Measurements from ENCODE around the gene MYBPC2. TPM values are rescaled to one million over a fixed set of nuclear protein-coding genes. Genes with fewer than 3 reads are reported as not detected.

MYBPC2 gene
- total RNA-seq, 1 experiment from 2014 or later = not detected

DNA sequence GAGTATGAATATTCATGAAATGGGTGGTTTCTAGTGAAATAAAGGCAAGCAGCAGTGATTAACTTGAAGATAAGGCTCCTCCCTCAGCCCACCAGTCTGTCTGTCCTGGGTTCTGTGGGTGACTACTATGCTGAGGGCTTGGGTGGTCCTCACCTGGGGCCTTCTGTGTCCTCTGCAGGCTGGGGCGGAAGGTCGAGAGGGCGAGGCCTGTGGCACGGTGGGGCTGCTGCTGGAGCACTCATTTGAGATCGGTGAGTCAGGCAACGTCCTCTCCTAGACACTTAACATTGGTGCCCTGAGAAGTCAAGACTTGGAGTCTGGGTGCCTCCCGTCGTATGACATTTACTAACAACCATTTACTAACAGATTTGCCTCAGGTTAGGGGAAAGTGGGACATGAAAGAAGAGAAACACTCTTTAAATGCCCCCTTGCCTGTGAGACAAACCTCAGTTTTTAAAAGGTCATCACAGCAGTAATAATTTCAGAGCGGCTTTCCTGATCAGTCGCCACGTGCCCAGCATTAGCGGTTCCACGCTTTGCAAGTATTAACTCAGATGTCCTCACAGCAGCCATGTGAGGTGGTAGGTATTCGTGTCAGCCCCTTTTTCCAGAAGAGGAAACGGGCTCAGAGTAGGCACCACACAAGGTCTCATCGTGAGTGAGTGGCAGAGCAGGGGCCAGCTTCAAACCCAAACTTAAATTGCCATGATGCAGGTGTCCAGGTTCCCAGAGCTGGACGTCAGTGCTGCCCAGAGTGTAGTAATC is 45.2 kb downstream of the MYBPC2 start:
- H3K4me3 ChIP-seq (ENCODE audit: low read length) = peak overlapping the region; percentile 86; the same call in 1 of the 2 replicates
- H3K36me3 ChIP-seq (ENCODE audit: low read depth, low read length) = peaks cover 28% of the 10 kb centered on the region
- peaks cover 31% of the 10 kb centered on the region for H3K79me2 ChIP-seq (ENCODE audit: low read length)
- H3K4me2 ChIP-seq (ENCODE audit: low read length) = peak overlapping the region; percentile 91
- H3K9me2 ChIP-seq (replicated peaks; ENCODE audit: low read length) = no peaks in the 10 kb centered on the region
- ChIA-PET POLR2A (ENCODE audit: unreplicated experiment) (interaction anchor here (0.7 kb wide), 1 partner anchor 9 kb away, joined by 5 read pairs; no protein-coding TSS in a partner anchor), CTCF (no interaction called here)
- no peak for DNase-seq
- peaks cover 8% of the 10 kb centered on the region for H3K4me1 ChIP-seq (ENCODE audit: insufficient read depth, low read length)
- no peaks in the 10 kb centered on the region for H3K9me3 ChIP-seq (ENCODE audit: low read length)
- no peak overlapping the region for H3K27ac ChIP-seq (ENCODE audit: low read length)
- no peaks in the 10 kb centered on the region for H3F3A ChIP-seq (ENCODE audit: low read length, unreplicated experiment)
- ATAC-seq = no peak
- no peak for TF ChIP-seq EZH2phosphoT487 (IDR thresholded peaks at IDR 0.05; ENCODE audit: borderline replicate concordance, low read length)
- TF ChIP-seq CTCF (conservative IDR thresholded peaks at IDR 0.05; ENCODE audit: low read depth, low read length) = no peak
- no peak for TF ChIP-seq EZH2 (IDR thresholded peaks at IDR 0.05; ENCODE audit: low read length, unreplicated experiment)
- no peaks in the 10 kb centered on the region for H3K27me3 ChIP-seq (ENCODE audit: low read length)
- H2AFZ ChIP-seq (ENCODE audit: low read length) = no peak overlapping the region
- intact Hi-C loops (cut with micrococcal nuclease) = no loop called here
- peaks cover 21% of the 10 kb centered on the region for H4K20me1 ChIP-seq (ENCODE audit: low read length)
- no peak overlapping the region for H3K9ac ChIP-seq (ENCODE audit: low read length)
- no TSS peak for BruUV-seq (replicated peaks)

- H3K36me3 ChIP-seq (ENCODE audit: low read depth, low read length) = peaks cover 37% of the 10 kb centered on the region
- no peak overlapping the region for H2AFZ ChIP-seq (ENCODE audit: low read length)
- no peak overlapping the region for H3K9ac ChIP-seq (ENCODE audit: low read length)
- no TSS peak for BruUV-seq (replicated peaks)
- TF ChIP-seq CTCF (conservative IDR thresholded peaks at IDR 0.05; ENCODE audit: low read depth, low read length) = peak; percentile 80
- TF ChIP-seq EZH2phosphoT487 (IDR thresholded peaks at IDR 0.05; ENCODE audit: borderline replicate concordance, low read length) = no peak
- POLR2A ChIA-PET (ENCODE audit: unreplicated experiment) = no interaction called here
- peaks cover 21% of the 10 kb centered on the region for H4K20me1 ChIP-seq (ENCODE audit: low read length)
- H3K9me2 ChIP-seq (replicated peaks; ENCODE audit: low read length) = no peaks in the 10 kb centered on the region
- no peak overlapping the region for H3K4me2 ChIP-seq (ENCODE audit: low read length)
- H3K4me3 ChIP-seq (ENCODE audit: low read length) = no peak overlapping the region
- H3K27me3 ChIP-seq (ENCODE audit: low read length) = no peaks in the 10 kb centered on the region
- intact Hi-C loops (cut with micrococcal nuclease) = no loop called here
- H3K79me2 ChIP-seq (ENCODE audit: low read length) = peaks cover 31% of the 10 kb centered on the region
- DNase-seq (peak; percentile 38), ATAC-seq (no peak)
- H3K9me3 ChIP-seq (ENCODE audit: low read length) = no peaks in the 10 kb centered on the region
- peaks cover 8% of the 10 kb centered on the region for H3K4me1 ChIP-seq (ENCODE audit: insufficient read depth, low read length)
- CTCF ChIA-PET = no interaction called here
- no peak overlapping the region for H3K27ac ChIP-seq (ENCODE audit: low read length)
- H3F3A ChIP-seq (ENCODE audit: low read length, unreplicated experiment) = no peaks in the 10 kb centered on the region
These were observed 46.4 kb downstream of the MYBPC2 start for GRCh38 chr19:50478901-50479715.
